Measurements from ENCODE around the gene FZR1. TPM values are rescaled to one million over a fixed set of nuclear protein-coding genes. Genes with fewer than 3 reads are reported as not detected.

Gene FZR1
- polyA plus RNA-seq, 1 experiment = 21.2 TPM

DNA sequence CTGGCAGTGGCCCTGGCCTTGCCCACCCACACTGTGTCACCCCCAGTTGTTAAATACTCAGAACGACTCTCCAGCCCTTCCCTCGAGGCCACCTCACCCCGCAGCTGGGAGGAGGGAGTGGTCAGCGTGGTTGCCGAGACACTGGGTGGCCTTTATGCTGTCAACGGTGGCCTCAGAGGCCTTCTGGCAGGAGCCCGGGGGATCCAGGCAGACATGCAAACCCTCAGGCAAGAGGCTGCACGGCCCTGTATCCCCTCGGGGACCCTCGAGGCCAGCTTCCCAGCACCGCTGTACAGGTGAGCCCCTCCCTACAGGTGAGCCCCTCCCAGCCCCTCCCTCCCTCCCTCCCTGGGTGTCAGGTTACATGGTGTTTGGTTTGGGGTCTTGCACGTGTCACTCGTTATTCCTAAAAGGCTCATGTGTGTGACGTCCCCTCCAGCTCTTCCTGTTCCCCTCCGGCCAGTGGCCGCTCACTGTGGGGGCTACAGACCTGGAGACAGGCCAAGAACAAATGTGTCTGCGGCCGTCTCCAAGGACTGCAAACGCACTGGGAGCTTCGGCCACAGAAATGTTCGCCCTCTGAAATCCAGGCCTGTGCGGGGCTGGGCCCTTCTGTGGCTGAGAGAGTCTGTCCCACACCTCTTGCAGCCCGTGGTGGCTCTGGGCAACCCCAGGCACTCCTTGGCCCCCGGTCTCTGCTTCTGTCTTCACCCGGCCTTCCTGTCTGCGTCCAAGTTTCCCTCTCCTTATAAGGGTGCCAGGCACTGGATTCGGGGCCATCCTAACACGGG lies 33.0 kb downstream of the FZR1 start, which contains the start of gene TEKTIP1:
TSS of gene TEKTIP1 (plus strand) at position 210 of the 791 bp plus-strand sequence. CDS start at position 214, 4 bp downstream.
- Histone ChIP-seq H3K9me3 (ENCODE audit: control insufficient read depth, insufficient read depth, low read length) (peaks cover 5% of the 10 kb centered on the region; the same call in 1 of the 2 replicates), H3K27me3 (ENCODE audit: control insufficient read depth, insufficient read depth, low read length) (no peaks in the 10 kb centered on the region), H3K27ac (ENCODE audit: low read depth, low read length) (no peak within 1 kb of the TSS), H3K4me3 (ENCODE audit: low read depth, low read length) (no peak within 1 kb of the TSS)
- CTCF ChIA-PET = interaction anchor here (0.5 kb wide), 1 partner anchor 23 kb away, joined by 3 read pairs; no protein-coding TSS in a partner anchor
- TF ChIP-seq, protein P1, sequence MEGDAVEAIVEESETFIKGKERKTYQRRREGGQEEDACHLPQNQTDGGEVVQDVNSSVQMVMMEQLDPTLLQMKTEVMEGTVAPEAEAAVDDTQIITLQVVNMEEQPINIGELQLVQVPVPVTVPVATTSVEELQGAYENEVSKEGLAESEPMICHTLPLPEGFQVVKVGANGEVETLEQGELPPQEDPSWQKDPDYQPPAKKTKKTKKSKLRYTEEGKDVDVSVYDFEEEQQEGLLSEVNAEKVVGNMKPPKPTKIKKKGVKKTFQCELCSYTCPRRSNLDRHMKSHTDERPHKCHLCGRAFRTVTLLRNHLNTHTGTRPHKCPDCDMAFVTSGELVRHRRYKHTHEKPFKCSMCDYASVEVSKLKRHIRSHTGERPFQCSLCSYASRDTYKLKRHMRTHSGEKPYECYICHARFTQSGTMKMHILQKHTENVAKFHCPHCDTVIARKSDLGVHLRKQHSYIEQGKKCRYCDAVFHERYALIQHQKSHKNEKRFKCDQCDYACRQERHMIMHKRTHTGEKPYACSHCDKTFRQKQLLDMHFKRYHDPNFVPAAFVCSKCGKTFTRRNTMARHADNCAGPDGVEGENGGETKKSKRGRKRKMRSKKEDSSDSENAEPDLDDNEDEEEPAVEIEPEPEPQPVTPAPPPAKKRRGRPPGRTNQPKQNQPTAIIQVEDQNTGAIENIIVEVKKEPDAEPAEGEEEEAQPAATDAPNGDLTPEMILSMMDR (IDR thresholded peaks at IDR 0.05; ENCODE audit: low read depth, low read length) = no peak
- POLR2A ChIA-PET = interaction anchor here (0.6 kb wide), 1 partner anchor 802 kb away, joined by 6 read pairs; no protein-coding TSS in a partner anchor
- DNase-seq (ENCODE audit: low read depth, low spot score) = no peak

DNA sequence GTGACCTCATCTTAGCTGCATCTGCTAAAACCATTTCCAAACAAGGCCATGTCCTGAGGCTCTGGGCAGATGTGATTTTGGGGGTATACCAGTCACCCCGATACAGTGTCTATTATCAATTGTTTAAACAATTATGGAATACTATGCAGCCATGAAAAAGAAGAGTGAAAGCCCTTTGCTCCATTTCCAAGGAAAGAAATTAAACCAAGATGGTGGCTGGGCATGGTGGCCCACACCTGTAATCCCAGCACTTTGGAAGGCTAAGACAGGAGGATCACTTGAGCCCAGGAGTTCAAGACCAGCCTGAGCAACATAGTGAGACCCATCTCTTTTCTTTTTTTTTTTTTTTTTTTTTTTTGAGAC lies 33.6 kb downstream of the FZR1 start:
- H3K27ac ChIP-seq (ENCODE audit: low read depth, low read length) = no peak overlapping the region
- ChIA-PET CTCF (no interaction called here), POLR2A (interaction anchor here (0.6 kb wide), 2 partner anchors 17 to 802 kb away, joined by 3 to 6 read pairs; no protein-coding TSS in a partner anchor)
- no peak for DNase-seq (ENCODE audit: low read depth, low spot score)
- no peaks in the 10 kb centered on the region for H3K27me3 ChIP-seq (ENCODE audit: control insufficient read depth, insufficient read depth, low read length)
- peaks cover 5% of the 10 kb centered on the region; the same call in 1 of the 2 replicates for H3K9me3 ChIP-seq (ENCODE audit: control insufficient read depth, insufficient read depth, low read length)
- H3K4me3 ChIP-seq (ENCODE audit: low read depth, low read length) = no peak overlapping the region
- TF ChIP-seq, protein P1 (IDR thresholded peaks at IDR 0.05; ENCODE audit: low read depth, low read length) = no peak

DNA sequence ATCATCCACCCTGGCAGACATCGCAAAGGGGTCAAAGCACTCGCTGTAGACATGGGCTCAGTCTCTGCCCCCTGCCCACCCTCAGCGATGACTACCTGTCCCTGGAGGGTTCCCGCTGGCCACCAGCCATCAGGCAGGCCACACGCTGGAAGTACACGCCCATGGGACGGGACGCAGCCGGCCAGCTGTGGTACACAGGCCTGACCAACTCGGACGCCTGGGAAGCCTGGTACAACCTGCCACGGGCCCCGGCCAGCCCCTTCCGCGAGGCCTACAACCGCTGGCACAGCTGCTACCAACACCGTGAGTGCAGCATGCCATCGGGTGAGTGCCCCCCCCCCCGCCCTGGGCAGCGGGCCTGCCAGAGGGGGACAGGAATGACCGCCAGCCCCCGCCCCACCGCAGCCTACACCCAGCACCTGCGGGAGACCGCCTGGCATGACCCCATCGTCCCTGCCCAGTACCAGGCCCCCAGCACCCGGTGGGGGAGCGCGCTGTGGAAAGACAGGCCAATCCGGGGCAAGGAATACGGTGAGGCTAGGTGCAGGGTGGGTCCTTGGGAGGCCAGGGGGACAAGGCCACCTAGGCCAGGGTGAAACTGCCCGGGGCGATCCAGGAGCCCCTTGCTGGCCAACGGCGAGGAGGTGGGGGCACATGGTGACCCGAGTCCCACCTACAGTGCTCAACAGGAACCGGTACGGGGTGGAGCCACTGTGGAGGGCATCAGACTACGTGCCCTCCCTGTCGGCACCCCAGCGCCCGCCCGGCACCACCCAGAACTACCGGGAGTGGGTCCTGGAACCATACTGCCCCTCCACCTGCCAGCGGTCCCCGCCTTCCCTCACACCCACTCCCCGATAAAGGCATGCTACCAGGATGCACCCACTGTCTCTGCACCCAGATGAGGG lies 37.3 kb downstream of the FZR1 start:
- POLR2A ChIA-PET = no interaction called here
- CTCF ChIA-PET = no interaction called here
- Histone ChIP-seq H3K9me3 (ENCODE audit: control insufficient read depth, insufficient read depth, low read length) (peaks cover 5% of the 10 kb centered on the region; the same call in 1 of the 2 replicates), H3K27me3 (ENCODE audit: control insufficient read depth, insufficient read depth, low read length) (no peaks in the 10 kb centered on the region), H3K4me3 (ENCODE audit: low read depth, low read length) (no peak overlapping the region), H3K27ac (ENCODE audit: low read depth, low read length) (no peak overlapping the region)
- no peak for DNase-seq (ENCODE audit: low read depth, low spot score)
- TF ChIP-seq, protein P1 (IDR thresholded peaks at IDR 0.05; ENCODE audit: low read depth, low read length) = no peak

DNA sequence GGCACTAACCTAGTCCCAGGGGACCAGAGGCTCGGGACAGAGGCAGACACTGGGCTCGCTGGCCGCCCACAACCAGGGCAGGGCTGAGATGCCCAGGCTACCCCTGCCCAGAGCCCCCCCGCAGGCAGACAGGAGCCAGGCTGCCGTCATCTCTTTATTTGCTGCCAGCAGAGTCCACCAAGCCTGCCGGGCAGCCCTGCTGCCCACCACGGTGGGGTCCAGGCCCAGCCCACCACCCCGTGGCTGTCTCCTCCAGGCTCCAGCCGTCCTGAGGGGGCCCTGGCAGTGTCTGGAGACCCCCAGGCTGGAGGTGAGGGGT lies 37.9 kb downstream of the FZR1 start:
- TF ChIP-seq, protein P1 (IDR thresholded peaks at IDR 0.05; ENCODE audit: low read depth, low read length) = no peak
- no peak overlapping the region for H3K4me3 ChIP-seq (ENCODE audit: low read depth, low read length)
- no peaks in the 10 kb centered on the region for H3K27me3 ChIP-seq (ENCODE audit: control insufficient read depth, insufficient read depth, low read length)
- H3K9me3 ChIP-seq (ENCODE audit: control insufficient read depth, insufficient read depth, low read length) = peaks cover 5% of the 10 kb centered on the region; the same call in 1 of the 2 replicates
- ChIA-PET POLR2A (no interaction called here), CTCF (no interaction called here)
- no peak for DNase-seq (ENCODE audit: low read depth, low spot score)
- H3K27ac ChIP-seq (ENCODE audit: low read depth, low read length) = no peak overlapping the region

Measured in AG04450 (cell line).